HUES64 (cell line): ENCODE results near the gene SEMA3G.
A peak's percentile ranks its signal among the peaks of the same experiment; 100 is the strongest.

Experiments
- H3K27ac ChIP-seq: 2 replicates; pipeline ENCODE4 v1.7.0; 2013; ENCODE audit warnings: low read depth, low read length, inconsistent platforms
- H3K27me3 ChIP-seq: 2 replicates; pipeline ENCODE4 v1.6.1; 2013; ENCODE audit warnings: mild to moderate bottlenecking, low read length; ENCODE audit not compliant: insufficient read depth
- H3K36me3 ChIP-seq: 2 replicates; pipeline ENCODE4 v1.6.1; 2013; ENCODE audit warnings: mild to moderate bottlenecking, low read length; ENCODE audit not compliant: insufficient read depth
- H3K4me1 ChIP-seq: 2 replicates; pipeline ENCODE4 v1.6.1; 2013; ENCODE audit warnings: mild to moderate bottlenecking, low read length, moderate library complexity; ENCODE audit not compliant: insufficient read depth
- H3K4me3 ChIP-seq: 2 replicates; pipeline ENCODE4 v1.5.1; 2013; ENCODE audit warnings: mild to moderate bottlenecking, low read length, moderate library complexity
- H3K9ac ChIP-seq: 2 replicates; pipeline ENCODE4 v1.6.1; 2013; ENCODE audit warnings: mild to moderate bottlenecking, low read depth, low read length
- H3K9me3 ChIP-seq: 2 replicates; pipeline ENCODE4 v1.6.1; 2013; ENCODE audit warnings: low read depth, low read length; ENCODE audit not compliant: insufficient read depth
- WGBS: fragments of 150-250, 120-280 bp; methylation state at CpG from one replicate; pipeline ENCODE4 v1.1.7; 2013; ENCODE audit warnings: missing lambda C conversion rate; 5-methylcytosine and 5-hydroxymethylcytosine counted together

SEMA3G gene

GRCh38 chr3:52458031-52458760 is 13.3 kb upstream of the SEMA3G start:
- Histone ChIP-seq H3K36me3 (peaks cover 54% of the 10 kb centered on the region), H3K27ac (no peak overlapping the region), H3K9ac (no peak overlapping the region)

GRCh38 chr3:52456800-52457183 is 11.9 kb upstream of the SEMA3G start:
- H3K36me3 ChIP-seq: peaks cover 42% of the 10 kb centered on the region
- H3K27me3 ChIP-seq: no peaks in the 10 kb centered on the region
- no peaks in the 10 kb centered on the region for H3K9me3 ChIP-seq
- WGBS: 90% methylated on average over 5 of the region's 5 CpGs
- H3K4me3 ChIP-seq: peak overlapping the region; percentile 88
- no peak overlapping the region for H3K27ac ChIP-seq
- H3K4me1 ChIP-seq: peaks cover 21% of the 10 kb centered on the region; the same call in 1 of the 2 replicates
- peak overlapping the region; percentile 82; the same call in 1 of the 2 replicates for H3K9ac ChIP-seq

More at GRCh38 chr3:52458031-52458760, 13.3 kb upstream of the SEMA3G start:
- Histone ChIP-seq H3K4me1 (peaks cover 16% of the 10 kb centered on the region; the same call in 1 of the 2 replicates), H3K9me3 (no peaks in the 10 kb centered on the region), H3K27me3 (no peaks in the 10 kb centered on the region), H3K4me3 (no peak overlapping the region)
- WGBS: 80% methylated on average over 6 of the region's 6 CpGs

GRCh38 chr3:52456169-52456799 is 11.4 kb upstream of the SEMA3G start:
- Histone ChIP-seq H3K36me3 (peaks cover 39% of the 10 kb centered on the region), H3K9me3 (no peaks in the 10 kb centered on the region), H3K4me1 (peaks cover 21% of the 10 kb centered on the region; the same call in 1 of the 2 replicates), H3K27ac (no peak overlapping the region), H3K9ac (peak overlapping the region; percentile 82), H3K4me3 (peak overlapping the region; percentile 88), H3K27me3 (no peaks in the 10 kb centered on the region)
- 2% methylated on average over 12 of the region's 13 CpGs for WGBS

- Histone ChIP-seq H3K4me3 (peak within 1 kb of the TSS; percentile 88), H3K27ac (peak within 1 kb of the TSS; percentile 46; the same call in 1 of the 2 replicates), H3K27me3 (no peaks in the 10 kb centered on the region), H3K4me1 (peaks cover 21% of the 10 kb centered on the region; the same call in 1 of the 2 replicates), H3K36me3 (peaks cover 31% of the 10 kb centered on the region), H3K9me3 (no peaks in the 10 kb centered on the region), H3K9ac (peak within 1 kb of the TSS; percentile 82)
- 2% methylated on average over 86 of the region's 86 CpGs for WGBS
These were observed 10.6 kb upstream of the SEMA3G start, which contains the start of gene NISCH for GRCh38 chr3:52455283-52456168. Gene NISCH (plus strand): TSS chr3:52455604. CDS start chr3:52455642, 38 bp downstream.

- H3K9me3 ChIP-seq: no peaks in the 10 kb centered on the region
- no peaks in the 10 kb centered on the region for H3K27me3 ChIP-seq
- 85% methylated on average over 11 of the region's 11 CpGs for WGBS
- H3K9ac ChIP-seq: 0 out of 2 replicates have a peak overlapping the region, but pooled peaks have one; percentile 8
- H3K36me3 ChIP-seq: peaks cover 25% of the 10 kb centered on the region
- peak overlapping the region; percentile 51 for H3K4me3 ChIP-seq
- peaks cover 26% of the 10 kb centered on the region for H3K4me1 ChIP-seq
- H3K27ac ChIP-seq: peak overlapping the region; percentile 13; the same call in 1 of the 2 replicates
These were observed 10.0 kb upstream of the SEMA3G start for GRCh38 chr3:52454938-52455282.

- H3K27ac ChIP-seq: no peak overlapping the region
- no peaks in the 10 kb centered on the region for H3K9me3 ChIP-seq
- no peak overlapping the region for H3K4me3 ChIP-seq
- no peaks in the 10 kb centered on the region for H3K27me3 ChIP-seq
- peaks cover 26% of the 10 kb centered on the region for H3K4me1 ChIP-seq
- H3K9ac ChIP-seq: no peak overlapping the region
- peaks cover 23% of the 10 kb centered on the region for H3K36me3 ChIP-seq
- 88% methylated on average over 8 of the region's 8 CpGs for WGBS
These were observed 9.5 kb upstream of the SEMA3G start for GRCh38 chr3:52454250-52454937.

GRCh38 chr3:52453496-52454249 is 8.8 kb upstream of the SEMA3G start, which contains the start of gene TNNC1:
Gene TNNC1 (minus strand): TSS chr3:52454041. CDS start chr3:52454015, 26 bp downstream.
- H3K27ac ChIP-seq: no peak within 1 kb of the TSS; the same call in 1 of the 2 replicates
- peaks cover 26% of the 10 kb centered on the region for H3K4me1 ChIP-seq
- peak within 1 kb of the TSS; percentile 51; the same call in 1 of the 2 replicates for H3K4me3 ChIP-seq
- 58% methylated on average over 16 of the region's 16 CpGs for WGBS
- H3K27me3 ChIP-seq: no peaks in the 10 kb centered on the region
- H3K36me3 ChIP-seq: peaks cover 15% of the 10 kb centered on the region
- H3K9me3 ChIP-seq: no peaks in the 10 kb centered on the region
- no peak within 1 kb of the TSS for H3K9ac ChIP-seq

- WGBS: 75% methylated on average over 11 of the region's 11 CpGs
- H3K4me1 ChIP-seq: peaks cover 26% of the 10 kb centered on the region
- no peaks in the 10 kb centered on the region for H3K27me3 ChIP-seq
- peaks cover 6% of the 10 kb centered on the region for H3K36me3 ChIP-seq
- H3K9me3 ChIP-seq: no peaks in the 10 kb centered on the region
- H3K27ac ChIP-seq: no peak overlapping the region; the same call in 1 of the 2 replicates
- H3K9ac ChIP-seq: no peak overlapping the region
- H3K4me3 ChIP-seq: no peak overlapping the region
These were observed 7.8 kb upstream of the SEMA3G start for GRCh38 chr3:52452570-52453221.

GRCh38 chr3:52452126-52452525 is 7.2 kb upstream of the SEMA3G start:
- Histone ChIP-seq H3K27me3 (no peaks in the 10 kb centered on the region), H3K9ac (no peak overlapping the region), H3K9me3 (no peaks in the 10 kb centered on the region), H3K4me1 (peaks cover 25% of the 10 kb centered on the region), H3K4me3 (no peak overlapping the region), H3K27ac (no peak overlapping the region), H3K36me3 (no peaks in the 10 kb centered on the region)
- 96% methylated on average over 6 of the region's 6 CpGs for WGBS
